ENCODE results near the gene COL23A1.
"Not testable (repeated sequence)": the region's sequence is repeated elsewhere in the genome, so short reads cannot be mapped to it uniquely, and the experiment has no call there.

Gene COL23A1

GRCh38 chr5:178201221-178201926 is 388.8 kb downstream of the COL23A1 start:
- peak; percentile 33 for DNase-seq

GRCh38 chr5:178199581-178200434 is 390.4 kb downstream of the COL23A1 start:
- DNase-seq, result no peak

GRCh38 chr5:178198706-178199105 is 391.5 kb downstream of the COL23A1 start:
- no peak for DNase-seq

- not testable (repeated sequence) for DNase-seq
These were observed 392.0 kb downstream of the COL23A1 start for GRCh38 chr5:178198151-178198550.

- DNase-seq, result no peak
These were observed 393.2 kb downstream of the COL23A1 start for GRCh38 chr5:178196986-178197385.

GRCh38 chr5:178196281-178196812 is 393.8 kb downstream of the COL23A1 start:
- DNase-seq, result no peak

- DNase-seq, result no peak
These were observed 396.2 kb downstream of the COL23A1 start for GRCh38 chr5:178194026-178194425.

- DNase-seq, result no peak
These were observed 396.9 kb downstream of the COL23A1 start for GRCh38 chr5:178193251-178193809.

GRCh38 chr5:178192787-178193186 is 397.4 kb downstream of the COL23A1 start:
- DNase-seq, result no peak

- no peak for DNase-seq
These were observed 397.9 kb downstream of the COL23A1 start for GRCh38 chr5:178192244-178192643.

GRCh38 chr5:178191661-178192060 is 398.5 kb downstream of the COL23A1 start:
- no peak for DNase-seq

- no peak for DNase-seq
These were observed 400.8 kb downstream of the COL23A1 start for GRCh38 chr5:178189433-178189832.

All from fibroblast of upper back skin (primary cell).